Small intestine (tissue), 7 donors: ENCODE measurements around the gene PIH1D1. TPM values are rescaled to one million over a fixed set of nuclear protein-coding genes. Genes with fewer than 3 reads are reported as not detected.
A peak's percentile ranks its signal among the peaks of the same experiment; 100 is the strongest.

Experiments used
- DNase-seq, 2 donors: peaks; one replicate each; pipeline versions ENCODE4 v3.0.0 to v3.0.0-alpha.2; 2013
- FAIRE-seq: peaks from 2 replicates; lab custom pipeline; 2012; peaks lifted over from hg19 to GRCh38; lab: Jason Lieb, UNC
- H3K27ac ChIP-seq, 3 donors: one replicate each; pipeline ENCODE4 v1.5.1; 2013; ENCODE audit warnings: low read length in 2 of 3, mild to moderate bottlenecking in 2 of 3, control low read depth in 1 of 3, inconsistent platforms in 1 of 3, low read depth in 1 of 3, moderate library complexity in 1 of 3
- H3K27me3 ChIP-seq, 3 donors: one replicate each; pipeline ENCODE4 v1.6.1; 2013; ENCODE audit warnings: low read length in 3 of 3, inconsistent platforms in 1 of 3; ENCODE audit not compliant: control insufficient read depth in 3 of 3, insufficient read depth in 3 of 3
- H3K36me3 ChIP-seq, 3 donors: one replicate each; pipeline ENCODE4 v1.6.1; 2013; ENCODE audit warnings: low read length in 3 of 3, inconsistent platforms in 1 of 3, low read depth in 1 of 3, mild to moderate bottlenecking in 1 of 3, moderate library complexity in 1 of 3; ENCODE audit not compliant: control insufficient read depth in 3 of 3, insufficient read depth in 2 of 3
- H3K4me1 ChIP-seq, 3 donors: one replicate each; pipeline ENCODE4 v1.6.1; 2013; ENCODE audit warnings: low read length in 2 of 3, inconsistent platforms in 1 of 3, low read depth in 1 of 3, mild to moderate bottlenecking in 1 of 3, moderate library complexity in 1 of 3; ENCODE audit not compliant: control insufficient read depth in 3 of 3, insufficient read depth in 2 of 3
- H3K4me3 ChIP-seq, 3 donors: one replicate each; pipeline ENCODE4 v1.5.1; 2013; ENCODE audit warnings: low read length in 3 of 3, control low read depth in 1 of 3, inconsistent platforms in 1 of 3, low read depth in 1 of 3, mild to moderate bottlenecking in 1 of 3, moderate library complexity in 1 of 3
- H3K9me3 ChIP-seq, 2 donors: one replicate each; pipeline ENCODE4 v1.6.1; 2013; ENCODE audit warnings: low read depth in 1 of 2, low read length in 1 of 2; ENCODE audit not compliant: control insufficient read depth in 2 of 2, insufficient read depth in 1 of 2
- WGBS, 3 donors: extraction: QIAGEN DNeasy Blood & Tissue Kit; methylation state at CpG; one replicate each; pipeline ENCODE4 v1.1.7; 2013; 5-methylcytosine and 5-hydroxymethylcytosine counted together
- polyA plus RNA-seq, 4 donors: library from polyadenylated mRNA; stranded (reverse) in 3 of 4; unstranded in 1 of 4; fragments of 200-250 nt in 3 of 4; fragments of 120-200 nt in 1 of 4; gene quantifications; one replicate each; pipeline versions ENCODE4 v1.2.1 to v1.2.3, GENCODE V29; 2013
- donor health status: healthy with polysubstance abuse.
- donor health status: control.
- donor health status: control.
- donor health status: Bipolar disorder and iron deficiency.
- donor health status: healthy.

The PIH1D1 gene
- polyA plus RNA-seq, 4 donors, result 81.1 to 115 (median 89.6) TPM

GRCh38 chr19:49458567-49458903 is 6.9 kb upstream of the PIH1D1 start:
- H3K27me3 ChIP-seq, result no peaks in the 10 kb centered on the region
- no peak for DNase-seq
- peaks cover 0 to 7% (median 6%) of the 10 kb centered on the region in 3 donors for H3K4me1 ChIP-seq
- H3K27ac ChIP-seq, result peak overlapping the region; percentile 34 to 77 (median 56)
- H3K9me3 ChIP-seq, result no peaks in the 10 kb centered on the region
- WGBS, 3 donors, result 81 to 88% (median 85%) methylated on average over 5 of the region's 5 CpGs
- no peak for FAIRE-seq
- no peak overlapping the region for H3K4me3 ChIP-seq
- peaks cover 0 to 59% (median 2%) of the 10 kb centered on the region in 3 donors for H3K36me3 ChIP-seq

DNA sequence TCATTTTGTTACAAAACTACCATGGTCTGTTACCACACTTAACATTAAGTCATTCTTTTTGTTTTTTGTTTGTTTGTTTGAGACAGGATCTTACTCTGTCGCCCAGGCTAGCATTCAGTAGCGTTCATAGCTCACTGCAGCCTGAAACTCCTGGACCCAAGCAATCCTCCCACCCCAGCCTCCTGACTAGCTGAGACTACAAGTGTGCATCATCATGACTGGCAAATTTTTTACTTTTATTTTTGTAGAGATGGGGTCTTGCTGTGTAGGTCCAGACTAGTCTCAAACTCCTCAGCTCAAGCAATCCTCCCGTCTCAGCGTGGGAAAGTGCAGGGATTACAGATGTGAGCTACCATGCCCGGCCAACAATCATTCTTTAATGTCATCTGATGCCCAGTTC is 4.7 kb upstream of the PIH1D1 start:
- Histone ChIP-seq H3K36me3 (peaks cover 0 to 45% (median 2%) of the 10 kb centered on the region in 3 donors), H3K27ac (peak overlapping the region in 2 of 3 donors; percentile 61 to 89), H3K27me3 (no peaks in the 10 kb centered on the region), H3K9me3 (no peaks in the 10 kb centered on the region), H3K4me3 (peak overlapping the region in 1 of 3 donors; percentile 5), H3K4me1 (peaks cover 0 to 7% (median 6%) of the 10 kb centered on the region in 3 donors)
- no peak for FAIRE-seq
- 66 to 91% (median 89%) methylated on average over 5 of the region's 5 CpGs for WGBS, 3 donors
- no peak for DNase-seq

DNA sequence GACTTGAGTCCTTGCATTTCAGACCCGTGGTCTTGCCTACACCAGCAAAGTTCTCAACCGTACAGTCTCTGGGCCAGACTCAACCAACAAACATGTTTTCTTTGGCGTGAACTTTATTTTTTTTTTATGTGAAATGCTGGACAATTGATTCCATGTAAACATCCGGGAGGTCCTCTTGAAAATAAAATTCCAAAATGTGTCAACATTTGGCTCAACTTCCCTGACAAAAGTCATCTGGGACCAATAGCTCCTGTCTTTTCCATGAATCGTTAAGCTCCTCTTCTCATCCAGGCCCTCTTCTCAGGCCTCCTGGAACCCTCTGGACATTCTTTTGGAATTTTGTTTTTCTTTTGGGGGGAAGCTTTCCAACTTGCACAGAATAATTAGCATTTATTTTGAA is 4.2 kb upstream of the PIH1D1 start:
- peak overlapping the region in 2 of 3 donors; percentile 61 to 79 for H3K27ac ChIP-seq
- no peak overlapping the region for H3K4me3 ChIP-seq
- FAIRE-seq (no peak), DNase-seq (peak in 1 of 2 donors; percentile 31)
- H3K9me3 ChIP-seq, result no peaks in the 10 kb centered on the region
- 64 to 85% (median 81%) methylated on average over 5 of the region's 5 CpGs for WGBS, 3 donors
- H3K27me3 ChIP-seq, result no peaks in the 10 kb centered on the region
- H3K36me3 ChIP-seq, result peaks cover 0 to 43% (median 2%) of the 10 kb centered on the region in 3 donors
- peaks cover 0 to 7% (median 6%) of the 10 kb centered on the region in 3 donors for H3K4me1 ChIP-seq

DNA sequence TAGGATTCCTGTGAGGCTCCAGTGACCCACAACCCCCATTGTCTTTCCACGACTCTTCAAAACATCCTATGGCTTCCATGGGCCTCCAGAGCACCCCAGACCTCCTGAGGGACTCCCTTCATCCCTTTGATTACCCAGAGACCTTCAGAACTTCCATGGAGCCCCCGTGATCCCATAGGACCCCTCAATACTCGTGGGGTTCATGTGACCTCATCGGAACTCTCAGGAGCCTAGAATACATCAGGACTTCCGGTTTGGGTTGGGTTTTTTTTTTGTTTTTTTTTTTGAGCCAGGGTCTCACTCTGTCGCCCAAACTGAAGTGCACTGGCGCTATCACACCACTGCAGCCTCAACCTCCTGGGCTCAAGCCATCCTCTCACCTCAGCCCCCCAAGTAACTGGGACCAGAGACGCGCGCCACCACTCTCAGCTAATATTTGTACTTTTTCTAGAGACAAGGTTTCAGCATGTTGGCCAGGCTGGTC is 2.2 kb upstream of the PIH1D1 start:
- 36 to 40% (median 36%) methylated on average over 10 of the region's 10 CpGs for WGBS, 3 donors
- FAIRE-seq, result no peak

DNA sequence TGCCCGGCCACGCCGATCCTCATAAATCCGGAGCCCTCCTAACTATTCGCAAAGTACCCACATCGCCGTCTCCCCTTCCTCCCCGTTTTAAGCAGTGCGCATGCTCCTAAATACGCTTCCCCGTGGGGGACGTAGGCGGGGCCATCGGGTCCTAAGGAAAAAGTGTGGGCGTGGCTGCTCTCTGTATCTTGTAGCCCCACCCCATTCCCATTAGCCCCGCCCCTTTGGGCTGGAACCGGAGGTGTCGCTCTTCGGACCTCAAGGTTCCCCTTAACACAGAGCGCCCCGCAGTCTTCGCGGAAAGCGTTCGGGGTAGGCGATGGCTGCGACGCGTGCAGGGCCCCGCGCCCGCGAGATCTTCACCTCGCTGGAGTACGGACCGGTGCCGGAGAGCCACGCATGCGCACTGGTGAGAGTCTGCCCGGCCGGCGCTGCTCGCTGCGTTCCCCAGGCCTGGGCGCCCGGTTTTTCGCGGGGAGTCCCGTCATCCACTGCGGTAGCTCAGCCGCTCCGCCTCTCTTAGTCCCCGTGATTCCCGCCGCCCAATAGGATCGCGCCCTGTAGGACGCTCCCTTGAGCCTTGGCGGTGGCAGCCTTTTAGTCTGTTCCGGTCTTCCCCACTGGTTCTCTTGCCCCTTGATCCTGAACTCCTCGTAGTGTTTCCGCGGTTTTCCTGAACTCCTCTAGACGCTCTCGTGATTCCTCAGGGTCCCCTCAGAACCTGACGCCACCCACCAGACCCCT is 1.6 kb upstream of the PIH1D1 start, which contains the start of gene ALDH16A1:
TSS of gene ALDH16A1 (plus strand) at position 213 of the 744 bp plus-strand sequence. CDS start at position 320, 107 bp downstream.
- no peak for FAIRE-seq
- WGBS, 3 donors, result 0% methylated on average over 65 to 66 of the region's 66 CpGs
- no peaks in the 10 kb centered on the region for H3K27me3 ChIP-seq
- H3K4me1 ChIP-seq, result peaks cover 0 to 7% (median 6%) of the 10 kb centered on the region in 3 donors
- peak; percentile 98 to 99 for DNase-seq
- H3K36me3 ChIP-seq, result peaks cover 0 to 40% (median 2%) of the 10 kb centered on the region in 3 donors
- no peaks in the 10 kb centered on the region for H3K9me3 ChIP-seq
- peak within 1 kb of the TSS; percentile 43 to 65 (median 57) for H3K4me3 ChIP-seq
- peak within 1 kb of the TSS; percentile 79 to 99 (median 95) for H3K27ac ChIP-seq

More for the DNA sequence above, 2.2 kb upstream of the PIH1D1 start:
- peak overlapping the region; percentile 43 to 65 (median 57) for H3K4me3 ChIP-seq
- peak overlapping the region; percentile 79 to 99 (median 95) for H3K27ac ChIP-seq
- H3K27me3 ChIP-seq, result no peaks in the 10 kb centered on the region
- H3K4me1 ChIP-seq, result peaks cover 0 to 7% (median 6%) of the 10 kb centered on the region in 3 donors
- H3K9me3 ChIP-seq, result no peaks in the 10 kb centered on the region
- DNase-seq, result no peak
- H3K36me3 ChIP-seq, result peaks cover 0 to 40% (median 2%) of the 10 kb centered on the region in 3 donors

DNA sequence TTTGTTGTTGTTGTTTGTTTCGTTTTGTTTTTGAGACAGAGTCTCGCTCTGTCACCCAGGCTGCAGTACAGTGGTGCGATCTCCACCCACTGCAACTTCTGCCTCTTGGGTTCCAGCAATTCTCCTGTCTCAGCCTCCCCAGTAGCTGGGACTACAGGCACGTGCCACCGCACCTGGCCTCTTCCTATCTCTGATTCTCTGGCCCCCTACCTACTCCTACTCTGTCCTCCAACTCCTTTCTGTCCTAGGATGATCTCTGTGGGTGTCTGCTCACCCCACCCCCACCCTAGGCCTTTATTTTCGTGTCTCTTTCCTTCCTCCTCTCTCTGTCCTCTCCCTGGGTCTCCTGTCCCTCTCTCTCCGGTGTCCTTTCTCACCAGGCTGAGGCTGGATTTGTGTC is 1.2 kb downstream of the PIH1D1 start:
- Histone ChIP-seq H3K27ac (no peak overlapping the region), H3K27me3 (no peaks in the 10 kb centered on the region), H3K4me1 (peaks cover 0 to 7% (median 6%) of the 10 kb centered on the region in 3 donors), H3K4me3 (peak overlapping the region in 2 of 3 donors; percentile 83 to 89), H3K36me3 (peaks cover 2 to 50% (median 4%) of the 10 kb centered on the region in 3 donors), H3K9me3 (no peaks in the 10 kb centered on the region)
- DNase-seq (no peak), FAIRE-seq (no peak)
- WGBS, 3 donors, result 80 to 85% (median 81%) methylated on average over 7 of the region's 7 CpGs

DNA sequence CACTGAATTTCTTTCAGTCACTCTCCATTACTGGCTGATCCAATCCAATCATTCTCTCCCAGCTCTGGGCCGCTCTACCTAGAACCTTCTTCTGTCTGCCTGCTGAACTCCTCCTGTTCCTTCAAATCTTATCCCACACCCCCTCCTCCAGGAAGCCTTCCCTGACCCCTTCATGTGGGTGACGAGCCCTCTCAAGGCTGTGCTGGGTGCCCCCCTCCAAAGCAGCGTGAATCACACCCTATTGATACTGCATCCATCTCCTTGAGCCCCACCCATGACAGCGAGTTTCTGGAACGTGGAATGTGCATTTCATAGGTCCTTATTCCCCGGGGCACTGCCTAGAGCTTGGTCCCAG is 3.2 kb downstream of the PIH1D1 start:
- no peak for FAIRE-seq

GRCh38 chr19:49447485-49448431 is 3.9 kb downstream of the PIH1D1 start:
- DNase-seq, result no peak
- 76 to 84% (median 81%) methylated on average over 32 of the region's 32 CpGs for WGBS, 3 donors
- no peak overlapping the region for H3K27ac ChIP-seq

More for the DNA sequence above, 3.2 kb downstream of the PIH1D1 start:
- WGBS, 3 donors, result 93 to 96% (median 95%) methylated on average over 6 of the region's 6 CpGs
- Histone ChIP-seq H3K36me3 (peaks cover 2 to 45% (median 4%) of the 10 kb centered on the region in 3 donors), H3K4me1 (no peaks in the 10 kb centered on the region), H3K4me3 (no peak overlapping the region), H3K9me3 (no peaks in the 10 kb centered on the region), H3K27ac (no peak overlapping the region), H3K27me3 (no peaks in the 10 kb centered on the region)
- no peak for DNase-seq

More at GRCh38 chr19:49447485-49448431, 3.9 kb downstream of the PIH1D1 start:
- no peaks in the 10 kb centered on the region for H3K4me1 ChIP-seq
- peaks cover 2 to 45% (median 4%) of the 10 kb centered on the region in 3 donors for H3K36me3 ChIP-seq
- H3K9me3 ChIP-seq, result no peaks in the 10 kb centered on the region
- no peak overlapping the region for H3K4me3 ChIP-seq
- no peak for FAIRE-seq
- peaks cover 0 to 5% (median 0%) of the 10 kb centered on the region in 3 donors for H3K27me3 ChIP-seq
